Progenitor cell of endocrine pancreas (in vitro differentiated cells): ENCODE data around the gene SOS1. TPM values are rescaled to one million over a fixed set of nuclear protein-coding genes. Genes with fewer than 3 reads are reported as not detected.
A peak's percentile ranks its signal among the peaks of the same experiment; 100 is the strongest.

Experiments used
- DNase-seq: peaks from one replicate; pipeline ENCODE4 v3.0.0; 2021; ENCODE audit warnings: low spot score; ENCODE audit not compliant: unreplicated experiment
- H3K27ac Mint-ChIP-seq: 2 replicates; pipeline ENCODE4 v1.8.0; 2021; ENCODE audit warnings: mild to moderate bottlenecking, moderate library complexity, mixed read lengths
- H3K27me3 Mint-ChIP-seq: 2 replicates; pipeline ENCODE4 v1.8.0; 2021; ENCODE audit warnings: mixed read lengths
- H3K36me3 Mint-ChIP-seq: 2 replicates; pipeline ENCODE4 v1.8.0; 2022; ENCODE audit warnings: mixed read lengths; ENCODE audit not compliant: insufficient read depth
- H3K4me1 Mint-ChIP-seq: 2 replicates; pipeline ENCODE4 v1.8.0; 2021; ENCODE audit warnings: low read depth, mixed read lengths
- H3K4me3 Mint-ChIP-seq: 2 replicates; pipeline ENCODE4 v1.8.0; 2021; ENCODE audit warnings: low read depth, mild to moderate bottlenecking, moderate library complexity, mixed read lengths
- H3K9me3 Mint-ChIP-seq: 2 replicates; pipeline ENCODE4 v1.8.0; 2021; ENCODE audit warnings: low read depth, mixed read lengths
- CTCF ChIP-seq: fragments of 200-600 bp; sonication (generic); IDR thresholded peaks from one replicate; pipeline ENCODE4 v1.5.0; 2021; ENCODE audit warnings: antibody characterized with exemption, mild to moderate bottlenecking; ENCODE audit not compliant: unreplicated experiment
- total RNA-seq: library from RNA; stranded (reverse); gene quantifications from 2 replicates; pipeline ENCODE4 v1.2.1, GENCODE V29; 2021

Gene SOS1
- total RNA-seq, 1 donor from 2014 or later = 77.0 TPM

- DNase-seq = no peak
- TF ChIP-seq CTCF = no peak
- Mint-ChIP-seq H3K4me1 (no peaks in the 10 kb centered on the region), H3K27ac (no peak overlapping the region), H3K4me3 (no peak overlapping the region), H3K27me3 (no peaks in the 10 kb centered on the region), H3K9me3 (no peaks in the 10 kb centered on the region), H3K36me3 (no peaks in the 10 kb centered on the region)
These were observed 154.8 kb downstream of the SOS1 start for GRCh38 chr2:38966006-38966405.

- no peak for DNase-seq
- H3K4me3 Mint-ChIP-seq = peak overlapping the region; percentile 57
- H3K27ac Mint-ChIP-seq = no peak overlapping the region
These were observed 160.1 kb downstream of the SOS1 start for GRCh38 chr2:38960609-38961320.

GRCh38 chr2:38959938-38960608 is 160.8 kb downstream of the SOS1 start:
- Mint-ChIP-seq H3K9me3 (peaks cover 3% of the 10 kb centered on the region), H3K4me3 (peak overlapping the region; percentile 57), H3K36me3 (peaks cover 2% of the 10 kb centered on the region), H3K27ac (no peak overlapping the region), H3K27me3 (peaks cover 13% of the 10 kb centered on the region), H3K4me1 (no peaks in the 10 kb centered on the region)
- no peak for TF ChIP-seq CTCF
- peak; percentile 40 for DNase-seq

More at GRCh38 chr2:38960609-38961320, 160.1 kb downstream of the SOS1 start:
- Mint-ChIP-seq H3K4me1 (no peaks in the 10 kb centered on the region), H3K27me3 (peaks cover 13% of the 10 kb centered on the region), H3K36me3 (peaks cover 2% of the 10 kb centered on the region), H3K9me3 (peaks cover 3% of the 10 kb centered on the region)
- TF ChIP-seq CTCF = no peak

- H3K9me3 Mint-ChIP-seq = peaks cover 3% of the 10 kb centered on the region
- H3K4me3 Mint-ChIP-seq = no peak overlapping the region
- peaks cover 13% of the 10 kb centered on the region for H3K27me3 Mint-ChIP-seq
These were observed 161.4 kb downstream of the SOS1 start for GRCh38 chr2:38959466-38959865.

More at GRCh38 chr2:38959466-38959865, 161.4 kb downstream of the SOS1 start:
- Mint-ChIP-seq H3K27ac (no peak overlapping the region), H3K4me1 (no peaks in the 10 kb centered on the region), H3K36me3 (peaks cover 2% of the 10 kb centered on the region)
- no peak for DNase-seq
- no peak for TF ChIP-seq CTCF
